Sciatic nerve (tissue), 2 donors: ENCODE measurements around the gene CSK. TPM values are rescaled to one million over a fixed set of nuclear protein-coding genes. Genes with fewer than 3 reads are reported as not detected.
"Not testable (repeated sequence)": the region's sequence is repeated elsewhere in the genome, so short reads cannot be mapped to it uniquely, and the experiment has no call there.

ENCODE experiments used
- ATAC-seq: fragments of 200-7000 bp; cut with Tn5 transposase; one replicate; pipeline ENCODE4 v1.9.1; 2020; ENCODE audit warnings: mild to moderate bottlenecking, moderate library complexity
- DNase-seq: peaks from one replicate; pipeline ENCODE4 v3.0.0-alpha.2; 2020; ENCODE audit warnings: low spot score
- intact Hi-C: fragments of 100-400 bp; cut with DNase I; formaldehyde crosslinking; loops from one replicate; pipeline ENCODE4 v1.14.2; 2022
- total RNA-seq: library from RNA; stranded (reverse); fragmentation: NEBNext Ultra II Directional; extraction: Animal tissue kit (Norgen Biotek cat#: 25700); gene quantifications from one replicate; pipeline ENCODE4 v1.2.1, GENCODE V29; 2021
- donor health status: DM: no; HTN: no; CAD: no.
- donor health status: DM: no; HTN: no; CAD: no.

CSK gene
- total RNA-seq, 1 donor from 2014 or later, result 43.7 TPM

- no peak for DNase-seq
- intact Hi-C loops, result no loop called here
- ATAC-seq, result no peak
These were observed 2.7 kb downstream of the CSK start for GRCh38 chr15:74784426-74785193.

- DNase-seq, result no peak
- no peak for ATAC-seq
- intact Hi-C loops, result no loop called here
These were observed 3.5 kb downstream of the CSK start for GRCh38 chr15:74785194-74786032.

GRCh38 chr15:74786081-74786480 lies 4.2 kb downstream of the CSK start:
- ATAC-seq, intact Hi-C loops, DNase-seq: not testable (repeated sequence)

- DNase-seq, result no peak
- intact Hi-C loops, result no loop called here
- no peak for ATAC-seq
These were observed 4.8 kb downstream of the CSK start for GRCh38 chr15:74786551-74787165.

GRCh38 chr15:74787251-74788041 lies 5.6 kb downstream of the CSK start:
- intact Hi-C loops, result no loop called here
- ATAC-seq (peak; percentile 63), DNase-seq (peak; percentile 75)

- ATAC-seq (no peak), DNase-seq (no peak)
- intact Hi-C loops, result no loop called here
These were observed 6.3 kb downstream of the CSK start for GRCh38 chr15:74788042-74788682.

GRCh38 chr15:74788683-74789151 lies 6.8 kb downstream of the CSK start:
- DNase-seq, result no peak
- intact Hi-C loops, result no loop called here

GRCh38 chr15:74789171-74789631 lies 7.3 kb downstream of the CSK start:
- intact Hi-C loops, result no loop called here
- ATAC-seq (no peak), DNase-seq (no peak)

More at GRCh38 chr15:74788683-74789151, 6.8 kb downstream of the CSK start:
- no peak for ATAC-seq

- no peak for ATAC-seq
- no peak for DNase-seq
- intact Hi-C loops, result no loop called here
These were observed 7.8 kb downstream of the CSK start for GRCh38 chr15:74789741-74790079.

GRCh38 chr15:74790080-74790916 lies 8.4 kb downstream of the CSK start:
- peak; percentile 60 for ATAC-seq
- DNase-seq, result peak; percentile 92
- intact Hi-C loops, result no loop called here

GRCh38 chr15:74791007-74791406 lies 9.1 kb downstream of the CSK start:
- no peak for DNase-seq
- ATAC-seq, result no peak
- intact Hi-C loops, result no loop called here

- intact Hi-C loops, result no loop called here
- ATAC-seq (no peak), DNase-seq (no peak)
These were observed 9.8 kb downstream of the CSK start for GRCh38 chr15:74791667-74792066.

GRCh38 chr15:74792227-74793016 lies 10.5 kb downstream of the CSK start:
- DNase-seq, result no peak
- intact Hi-C loops, result no loop called here
- no peak for ATAC-seq

GRCh38 chr15:74793135-74794028 lies 11.5 kb downstream of the CSK start:
- DNase-seq (no peak), ATAC-seq (no peak)
- intact Hi-C loops, result no loop called here

GRCh38 chr15:74794248-74794969 lies 12.5 kb downstream of the CSK start:
- no peak for DNase-seq
- intact Hi-C loops, result no loop called here
- no peak for ATAC-seq
